K562 (cell line): ENCODE results near the gene OR6K2. TPM values are rescaled to one million over a fixed set of nuclear protein-coding genes. Genes with fewer than 3 reads are reported as not detected.

Experiments used
- CHD7 ChIP-seq: fragments of 200-600 bp; sonication (generic); IDR thresholded peaks from one replicate; pipeline ENCODE4 v1.6.1; 2012; ENCODE audit warnings: mild to moderate bottlenecking, low read depth, low read length, inconsistent platforms
- EP400 ChIP-seq: fragments of 450-650 bp; IDR thresholded peaks from 2 replicates; pipeline ENCODE4 v1.6.1; 2017; ENCODE audit warnings: antibody characterized with exemption, mild to moderate bottlenecking, moderate library complexity
- PTBP1 ChIP-seq: fragments of 200-400 bp; formaldehyde crosslinking; IDR thresholded peaks from 2 replicates; pipeline ENCODE4 v1.6.1; 2017; ENCODE audit warnings: low read depth, low read length
- ZBTB26 ChIP-seq: fragments of 450-650 bp; formaldehyde crosslinking; IDR thresholded peaks from 2 replicates; pipeline ENCODE4 v1.4.0; 2022; ENCODE audit warnings: missing genetic modification characterization
- polyA plus RNA-seq, 8 experiments: library from polyadenylated mRNA; depleted of rRNA in 4 of 8; stranded (reverse) in 5 of 8; unstranded in 3 of 8; fragments of >200 nt; fragmentation: Nextera tagmentation in 2 of 8; fragmentation: Illumina TruSeq in 1 of 8; extraction: Ambion mirVana in 2 of 8; extraction: Trizol in 1 of 8; gene quantifications; 2 replicates each; pipeline versions ENCODE4 v1.2.1 to v1.2.3, GENCODE V29; 2011 to 2014; ENCODE audit warnings: inconsistent platforms in 1 of 8, missing spikeins in 1 of 8
- total RNA-seq, 7 experiments: library from RNA; depleted of rRNA in 6 of 7; stranded (reverse); fragments of >200 nt in 6 of 7; fragmentation: Illumina TruSeq in 2 of 7; extraction: Trizol in 2 of 7; gene quantifications; 2 replicates each; pipeline versions ENCODE4 v1.2.1 to v1.2.3, GENCODE V29; 2011 to 2021; ENCODE audit warnings: low replicate concordance in 1 of 7

OR6K2 gene
- total and polyA plus RNA-seq, 9 of the 15 experiments (the other 6 are each of a cell fraction or from before 2014, with no cell fraction given), result not detected

GRCh38 chr1:158679289-158679688 is 21.2 kb downstream of the OR6K2 start (continued):
- no peak for TF ChIP-seq CHD7
- no peak for TF ChIP-seq EP400
- TF ChIP-seq ZBTB26 (CRISPR knock-in tag), result no peak
- no peak for TF ChIP-seq PTBP1
